GM12891 (cell line): ENCODE measurements around the gene TDRD1.

Experiments
- DNase-seq: peaks from one replicate; pipeline ENCODE4 v3.0.0; 2011; ENCODE audit warnings: low spot score; ENCODE audit not compliant: insufficient read length
- FAIRE-seq: peaks from 2 replicates; lab custom pipeline; 2011; peaks lifted over from hg19 to GRCh38; lab: Jason Lieb, UNC
- PAX5 ChIP-seq: IDR thresholded peaks from 2 replicates; pipeline ENCODE4 v1.6.1; 2011; ENCODE audit warnings: low read length, moderate library complexity, mild to moderate bottlenecking; ENCODE audit not compliant: insufficient read depth, severe bottlenecking
- POLR2A ChIP-seq: IDR thresholded peaks from 2 replicates; pipeline ENCODE4 v1.6.1; 2011; ENCODE audit warnings: low read depth, low read length, control low read depth
- POLR2AphosphoS5 ChIP-seq: IDR thresholded peaks from 2 replicates; pipeline ENCODE4 v1.6.1; 2011; ENCODE audit warnings: low read depth, low read length, control low read depth
- POU2F2 ChIP-seq: IDR thresholded peaks from 2 replicates; pipeline ENCODE4 v1.6.1; 2011; ENCODE audit warnings: low read depth, mild to moderate bottlenecking, control low read depth, low read length, moderate library complexity
- SPI1 ChIP-seq: IDR thresholded peaks from 2 replicates; pipeline ENCODE4 v1.6.1; 2011; ENCODE audit warnings: low read depth, low read length, control low read depth
- TAF1 ChIP-seq: IDR thresholded peaks from 2 replicates; pipeline ENCODE4 v1.6.1; 2011; ENCODE audit warnings: low read depth, low read length, control low read depth

Gene TDRD1

DNA sequence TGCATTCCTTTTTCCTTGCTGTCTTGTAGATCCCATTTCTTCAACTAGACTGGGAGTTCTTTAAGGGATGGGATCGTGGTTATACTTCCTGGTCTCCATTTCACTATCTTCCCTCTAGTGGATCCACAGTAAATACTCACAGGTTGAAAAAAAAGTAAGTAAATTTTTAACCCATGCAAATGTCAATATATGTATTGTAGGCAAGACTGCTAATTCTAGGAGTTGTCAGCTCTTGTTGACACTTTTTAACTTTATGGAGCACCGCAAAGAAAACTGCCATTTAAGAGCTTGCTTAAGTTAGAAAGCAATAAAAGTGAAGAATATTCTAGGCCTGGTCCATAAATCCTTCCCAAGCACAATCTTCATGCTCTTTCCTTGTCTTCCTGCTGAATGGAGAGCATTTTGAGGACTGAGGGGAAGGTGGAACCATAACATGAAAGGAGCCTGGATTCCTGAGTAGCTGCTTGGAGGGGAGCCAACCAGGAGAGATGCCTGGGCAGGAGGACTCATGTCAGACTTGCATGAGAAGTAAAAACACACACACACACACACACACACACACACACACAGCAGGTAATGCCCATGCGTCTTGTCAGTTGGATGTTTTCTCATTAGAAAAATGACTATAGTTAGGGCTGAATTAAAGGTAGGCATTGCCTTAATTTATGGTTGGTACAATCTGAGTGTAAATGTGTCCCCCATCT, 92.1 kb downstream of the TDRD1 start:
- FAIRE-seq, result no peak
- TF ChIP-seq PAX5 (no peak), POLR2A (no peak), SPI1 (no peak), POU2F2 (no peak), POLR2AphosphoS5 (no peak)
- no peak for DNase-seq

DNA sequence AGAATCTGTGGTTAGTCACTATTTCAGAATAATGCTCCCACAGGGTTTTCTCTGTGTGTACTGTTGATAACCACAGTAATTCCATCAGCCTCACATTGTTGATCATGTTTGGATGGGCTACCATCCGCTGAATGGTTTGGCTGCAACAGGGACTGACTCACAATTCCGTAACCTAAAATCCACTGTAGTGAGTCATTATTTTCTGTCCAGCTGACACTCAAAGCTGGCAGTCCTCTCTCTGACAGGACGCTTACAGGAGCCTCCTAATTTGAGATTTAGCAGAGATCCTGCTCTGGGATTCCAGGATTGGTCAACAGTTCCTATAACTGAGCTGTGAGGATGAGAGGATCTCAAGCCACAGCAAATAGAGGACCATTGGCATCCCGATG, 92.6 kb downstream of the TDRD1 start:
- TF ChIP-seq TAF1 (no peak), POLR2A (no peak)
- DNase-seq, result no peak
- no peak for FAIRE-seq

DNA sequence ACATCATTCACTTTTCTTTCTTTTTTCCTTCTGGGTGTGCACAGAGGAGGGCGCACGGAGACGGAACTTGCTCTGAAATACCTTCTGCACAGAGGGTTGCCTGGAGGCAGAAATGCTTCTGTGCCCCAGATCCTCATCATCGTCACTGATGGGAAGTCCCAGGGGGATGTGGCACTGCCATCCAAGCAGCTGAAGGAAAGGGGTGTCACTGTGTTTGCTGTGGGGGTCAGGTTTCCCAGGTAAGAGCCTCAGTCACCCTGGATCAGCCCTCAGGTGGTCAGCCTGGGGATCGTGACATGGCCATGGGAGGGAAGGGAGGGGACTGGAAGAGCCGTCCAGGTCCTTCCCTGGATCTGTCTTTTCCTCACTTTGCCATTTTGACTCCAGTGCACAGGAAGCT, 93.5 kb downstream of the TDRD1 start:
- FAIRE-seq, result no peak
- no peak for TF ChIP-seq SPI1
- TF ChIP-seq POU2F2, result no peak
- no peak for TF ChIP-seq TAF1
- TF ChIP-seq POLR2A, result no peak
- no peak for TF ChIP-seq POLR2AphosphoS5
- TF ChIP-seq PAX5, result no peak
- DNase-seq, result no peak

DNA sequence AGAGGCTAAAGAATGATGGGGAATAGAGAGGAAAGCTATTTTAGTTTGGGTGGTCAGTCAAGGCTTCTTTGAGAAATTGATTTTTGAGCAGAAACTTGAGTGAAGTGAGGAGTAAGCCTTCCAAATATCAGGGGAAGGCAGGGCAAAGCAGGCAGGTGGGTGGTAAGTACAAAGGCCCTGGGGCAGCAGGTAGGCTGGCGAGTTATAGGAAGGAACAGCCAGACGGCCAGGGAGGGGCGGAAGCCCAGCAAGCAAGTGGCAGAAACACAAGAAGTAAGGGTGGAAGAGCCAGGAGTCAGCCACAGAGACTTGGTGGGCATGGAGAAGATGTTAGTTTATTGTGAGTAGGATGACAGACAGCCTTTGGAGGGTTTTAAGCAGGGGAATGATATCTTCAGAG, 94.8 kb downstream of the TDRD1 start:
- no peak for TF ChIP-seq POU2F2
- TF ChIP-seq POLR2A, result no peak
- TF ChIP-seq TAF1, result no peak
- no peak for TF ChIP-seq POLR2AphosphoS5
- TF ChIP-seq PAX5, result no peak
- TF ChIP-seq SPI1, result no peak
- FAIRE-seq (no peak), DNase-seq (no peak)

DNA sequence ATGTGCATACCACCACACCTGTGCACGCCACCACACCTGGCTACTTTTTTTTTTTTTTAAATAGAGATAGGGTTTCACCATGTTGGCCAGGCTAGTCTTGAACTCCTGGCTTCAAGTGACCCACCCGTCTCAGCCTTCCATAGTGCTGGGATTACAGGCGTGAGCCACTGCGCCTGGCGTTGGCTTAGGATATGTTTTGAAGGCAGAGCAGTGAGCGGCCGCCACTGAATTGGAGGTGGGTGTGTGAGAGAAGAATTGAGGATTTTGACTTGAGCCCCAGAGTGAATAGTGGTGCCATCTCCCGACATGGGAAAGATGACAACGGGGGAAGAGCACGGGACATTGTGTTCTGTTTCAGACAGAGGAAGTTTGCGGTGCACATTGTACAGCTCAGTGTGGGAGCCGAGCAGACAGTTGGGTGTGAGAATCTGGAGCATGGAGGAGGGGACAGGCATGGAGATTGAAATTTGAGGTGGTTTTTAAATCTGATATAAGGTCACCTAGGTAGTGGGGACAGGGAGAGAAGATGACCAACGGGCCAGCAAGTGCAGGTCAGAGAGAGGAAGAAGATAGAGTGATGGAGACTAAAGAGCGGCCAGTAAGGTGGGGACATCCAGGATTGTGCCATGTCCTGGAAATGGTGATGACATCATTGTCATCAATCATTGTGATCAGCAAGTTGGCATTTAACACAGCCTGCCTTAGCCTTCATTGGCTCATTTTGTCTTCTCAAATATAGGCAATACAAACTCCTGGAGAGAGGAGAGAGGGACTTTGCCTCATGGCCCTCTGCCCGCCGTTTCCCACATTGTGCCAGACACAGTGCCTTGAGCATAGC, 95.7 kb downstream of the TDRD1 start:
- no peak for TF ChIP-seq TAF1
- no peak for TF ChIP-seq POLR2A
- no peak for TF ChIP-seq SPI1
- no peak for TF ChIP-seq POU2F2
- TF ChIP-seq PAX5, result no peak
- no peak for TF ChIP-seq POLR2AphosphoS5
- FAIRE-seq, result no peak
- no peak for DNase-seq

DNA sequence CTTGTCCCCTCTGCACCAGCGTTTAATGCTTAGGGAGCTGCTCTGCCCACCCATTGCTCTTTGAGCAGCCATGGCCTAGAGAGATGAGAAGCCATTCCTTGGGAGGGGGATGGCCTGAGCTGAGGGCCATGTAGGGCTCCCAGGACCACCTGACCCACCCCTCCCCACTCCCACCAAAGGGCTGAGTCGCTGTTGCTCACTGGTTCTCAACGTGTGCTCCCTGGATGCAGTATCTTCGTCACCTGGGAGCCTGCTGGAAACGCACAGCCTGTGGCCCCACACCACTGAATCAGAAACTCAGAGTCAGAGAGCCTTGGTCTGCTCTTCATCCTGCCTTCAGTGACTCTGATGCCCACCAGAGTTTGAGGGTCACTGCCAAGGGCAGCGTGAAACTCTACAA, 96.9 kb downstream of the TDRD1 start:
- FAIRE-seq (no peak), DNase-seq (no peak)
- TF ChIP-seq POLR2A (no peak), POLR2AphosphoS5 (no peak), SPI1 (no peak), TAF1 (no peak), POU2F2 (no peak), PAX5 (no peak)

DNA sequence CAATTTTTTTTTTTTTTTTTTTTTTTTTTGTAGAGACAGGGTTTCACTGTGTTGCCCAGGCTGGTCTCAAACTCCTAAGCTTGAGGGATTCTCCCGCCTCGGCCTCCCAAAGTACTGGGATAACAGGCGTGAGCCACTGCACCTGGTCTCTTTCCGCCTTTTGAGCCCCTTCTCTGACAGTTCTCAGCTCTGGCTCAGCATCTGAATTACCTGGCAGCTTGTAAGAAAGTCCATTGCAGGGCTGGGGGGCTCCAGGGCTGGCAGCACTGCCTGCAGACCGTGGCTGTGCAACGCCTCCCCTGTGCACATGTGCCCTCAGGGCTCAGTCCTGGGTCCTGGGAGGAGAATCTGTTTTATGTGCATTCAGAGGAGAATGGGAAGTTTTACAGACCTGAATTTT, 97.5 kb downstream of the TDRD1 start:
- no peak for FAIRE-seq
- no peak for TF ChIP-seq POLR2A
- no peak for TF ChIP-seq PAX5
- TF ChIP-seq POLR2AphosphoS5, result no peak
- no peak for TF ChIP-seq TAF1
- TF ChIP-seq SPI1, result no peak
- DNase-seq, result no peak

DNA sequence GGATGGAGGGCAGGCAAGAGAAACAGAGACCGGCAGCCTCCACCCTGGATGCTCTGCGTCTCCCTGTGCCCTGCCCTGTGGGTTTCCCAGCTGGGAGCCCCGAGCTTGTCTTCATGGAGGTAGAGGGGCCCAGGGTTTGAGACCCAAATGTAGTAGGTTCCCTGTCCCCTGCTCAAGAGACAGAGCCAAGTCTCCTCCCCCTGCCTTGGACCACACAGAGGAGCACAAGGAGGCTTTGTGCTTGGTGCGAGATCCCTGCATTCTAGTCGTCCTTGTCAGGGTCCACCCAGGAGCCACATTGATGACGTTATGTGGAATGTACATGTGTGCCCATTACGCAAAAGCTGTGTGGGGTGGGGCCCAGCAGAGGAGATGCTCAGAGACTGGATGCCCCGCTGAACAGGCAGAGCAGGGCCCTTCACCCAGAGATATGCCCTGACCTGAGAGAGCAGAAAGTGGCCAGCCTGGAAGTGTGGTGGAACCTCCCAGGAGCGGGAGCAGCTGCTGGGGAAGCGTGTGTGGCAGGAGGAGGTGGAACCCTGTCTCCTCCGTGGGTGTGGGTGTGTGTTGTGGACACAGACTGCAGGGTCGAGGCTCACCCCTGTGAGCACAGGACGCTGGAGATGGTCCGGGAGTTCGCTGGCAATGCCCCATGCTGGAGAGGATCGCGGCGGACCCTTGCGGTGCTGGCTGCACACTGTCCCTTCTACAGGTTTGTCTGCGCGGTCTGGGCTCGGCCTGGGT, 99.2 kb downstream of the TDRD1 start:
- FAIRE-seq (no peak), DNase-seq (no peak)
- TF ChIP-seq PAX5, result no peak
- no peak for TF ChIP-seq POLR2AphosphoS5
- TF ChIP-seq POLR2A, result no peak
- no peak for TF ChIP-seq SPI1
- TF ChIP-seq TAF1, result no peak

DNA sequence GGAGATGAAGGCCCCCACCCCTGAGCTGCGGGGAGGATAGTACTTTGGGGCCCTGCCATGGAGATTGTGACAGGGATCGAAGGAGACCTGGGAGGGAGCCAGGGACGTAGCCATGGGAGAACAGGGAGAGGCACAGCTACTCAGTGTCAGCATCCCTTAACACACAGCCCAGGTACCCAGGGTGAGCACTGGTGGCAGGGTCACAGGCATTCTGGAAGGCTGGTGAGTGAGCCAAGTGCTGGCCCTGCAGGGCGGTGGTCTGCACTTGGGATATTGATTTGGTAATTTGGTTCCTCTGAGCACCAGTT, 99.7 kb downstream of the TDRD1 start:
- DNase-seq (no peak), FAIRE-seq (no peak)
- TF ChIP-seq PAX5, result no peak
- no peak for TF ChIP-seq POU2F2
- no peak for TF ChIP-seq TAF1
- no peak for TF ChIP-seq SPI1
- no peak for TF ChIP-seq POLR2A
- no peak for TF ChIP-seq POLR2AphosphoS5
